HepG2 (cell line): ENCODE measurements around the gene TJAP1. TPM values are rescaled to one million over a fixed set of nuclear protein-coding genes. Genes with fewer than 3 reads are reported as not detected.

Experiments used
- GABPB1 ChIP-seq: IDR thresholded peaks from 2 replicates; pipeline ENCODE4 v1.6.1; 2016; ENCODE audit warnings: mild to moderate bottlenecking, missing genetic modification reagents, moderate library complexity, missing compliant biosample characterization
- HOXD1 ChIP-seq: sonication (generic); formaldehyde crosslinking; IDR thresholded peaks from 2 replicates; pipeline ENCODE4 v1.5.0; 2020; ENCODE audit warnings: missing genetic modification reagents
- IKZF4 ChIP-seq: sonication (generic); formaldehyde crosslinking; IDR thresholded peaks from 2 replicates; pipeline ENCODE4 v1.5.1; 2020; ENCODE audit warnings: borderline replicate concordance, mild to moderate bottlenecking, low read depth, missing genetic modification reagents; ENCODE audit errors: not compliant biosample characterization
- KLF9 ChIP-seq: IDR thresholded peaks from 2 replicates; pipeline ENCODE4 v1.6.1; 2016; ENCODE audit warnings: low read depth
- TARDBP ChIP-seq: sonication (generic); formaldehyde crosslinking; IDR thresholded peaks from 2 replicates; pipeline ENCODE4 v1.8.0; 2022; ENCODE audit warnings: mild to moderate bottlenecking, missing genetic modification reagents
- TSC22D2 ChIP-seq: sonication (generic); formaldehyde crosslinking; IDR thresholded peaks from 2 replicates; pipeline ENCODE4 v1.5.1; 2020; ENCODE audit warnings: missing genetic modification reagents, mild to moderate bottlenecking, borderline replicate concordance
- U2AF2 ChIP-seq: fragments of 200-400 bp; formaldehyde crosslinking; IDR thresholded peaks from 2 replicates; pipeline ENCODE4 v1.6.1; 2017; ENCODE audit warnings: low read depth, mild to moderate bottlenecking, low read length
- ZFP41 ChIP-seq: sonication (generic); formaldehyde crosslinking; IDR thresholded peaks from 2 replicates; pipeline ENCODE4 v1.4.0; 2020; ENCODE audit warnings: mild to moderate bottlenecking, missing genetic modification reagents, borderline replicate concordance
- ZFYVE20 ChIP-seq: sonication (generic); formaldehyde crosslinking; IDR thresholded peaks from 2 replicates; pipeline ENCODE4 v1.8.0; 2023; ENCODE audit warnings: low read depth, mild to moderate bottlenecking, moderate library complexity, missing genetic modification reagents, borderline replicate concordance
- ZNF446 ChIP-seq: sonication (generic); formaldehyde crosslinking; IDR thresholded peaks from 2 replicates; pipeline ENCODE4 v1.5.0; 2020; ENCODE audit warnings: mild to moderate bottlenecking, missing genetic modification reagents
- ZNF547 ChIP-seq: sonication (generic); formaldehyde crosslinking; IDR thresholded peaks from 2 replicates; pipeline ENCODE4 v1.5.1; 2020; ENCODE audit warnings: mild to moderate bottlenecking, missing genetic modification reagents
- ZNF572 ChIP-seq: sonication (generic); formaldehyde crosslinking; IDR thresholded peaks from 2 replicates; pipeline ENCODE4 v1.5.1; 2020; ENCODE audit warnings: mild to moderate bottlenecking, missing genetic modification reagents
- ZNF691 ChIP-seq: sonication (generic); formaldehyde crosslinking; IDR thresholded peaks from 2 replicates; pipeline ENCODE4 v1.4.0; 2020; ENCODE audit warnings: missing genetic modification reagents, low read depth, mild to moderate bottlenecking, borderline replicate concordance
- ZNF713 ChIP-seq: sonication (generic); formaldehyde crosslinking; IDR thresholded peaks from 2 replicates; pipeline ENCODE4 v1.4.0; 2020; ENCODE audit warnings: mild to moderate bottlenecking, missing genetic modification reagents
- polyA plus RNA-seq, 8 experiments: library from polyadenylated mRNA; depleted of rRNA in 3 of 8; stranded (reverse) in 7 of 8; unstranded in 1 of 8; fragments of >200 nt; fragmentation: Illumina TruSeq in 4 of 8; extraction: Trizol in 4 of 8; gene quantifications; 2 replicates each; pipeline versions ENCODE4 v1.2.1 to v1.2.3, GENCODE V29; 2011 to 2016; ENCODE audit warnings: low read depth in 4 of 8, missing spikeins in 1 of 8, mixed read lengths in 1 of 8; ENCODE audit not compliant: insufficient read depth in 1 of 8
- total RNA-seq, 5 experiments: library from RNA; depleted of rRNA; stranded (reverse); fragments of >200 nt; fragmentation: Illumina TruSeq; extraction: Trizol; gene quantifications; 2 replicates each; pipeline ENCODE4 v1.2.3, GENCODE V29; 2016; ENCODE audit warnings: low read depth in 1 of 5
- TF ChIP-seq, protein P1 (sequence below): sonication (generic); formaldehyde crosslinking; IDR thresholded peaks from 2 replicates; pipeline ENCODE4 v1.4.0; 2020; ENCODE audit warnings: mild to moderate bottlenecking, missing genetic modification reagents
- TF ChIP-seq, protein P2 (sequence below): IDR thresholded peaks from 2 replicates; pipeline ENCODE4 v1.6.1; 2016; ENCODE audit warnings: missing biosample characterization, missing genetic modification reagents, low read depth
- TF ChIP-seq, protein P3 (sequence below): sonication (generic); formaldehyde crosslinking; IDR thresholded peaks from 2 replicates; pipeline ENCODE4 v1.5.0; 2020; ENCODE audit warnings: mild to moderate bottlenecking, low read depth, missing genetic modification reagents, borderline replicate concordance

Gene TJAP1
- total and polyA plus RNA-seq, 2 of the 13 experiments (the other 11 are each of a cell fraction or from before 2014, with no cell fraction given): 15.7 to 41.6 TPM

DNA sequence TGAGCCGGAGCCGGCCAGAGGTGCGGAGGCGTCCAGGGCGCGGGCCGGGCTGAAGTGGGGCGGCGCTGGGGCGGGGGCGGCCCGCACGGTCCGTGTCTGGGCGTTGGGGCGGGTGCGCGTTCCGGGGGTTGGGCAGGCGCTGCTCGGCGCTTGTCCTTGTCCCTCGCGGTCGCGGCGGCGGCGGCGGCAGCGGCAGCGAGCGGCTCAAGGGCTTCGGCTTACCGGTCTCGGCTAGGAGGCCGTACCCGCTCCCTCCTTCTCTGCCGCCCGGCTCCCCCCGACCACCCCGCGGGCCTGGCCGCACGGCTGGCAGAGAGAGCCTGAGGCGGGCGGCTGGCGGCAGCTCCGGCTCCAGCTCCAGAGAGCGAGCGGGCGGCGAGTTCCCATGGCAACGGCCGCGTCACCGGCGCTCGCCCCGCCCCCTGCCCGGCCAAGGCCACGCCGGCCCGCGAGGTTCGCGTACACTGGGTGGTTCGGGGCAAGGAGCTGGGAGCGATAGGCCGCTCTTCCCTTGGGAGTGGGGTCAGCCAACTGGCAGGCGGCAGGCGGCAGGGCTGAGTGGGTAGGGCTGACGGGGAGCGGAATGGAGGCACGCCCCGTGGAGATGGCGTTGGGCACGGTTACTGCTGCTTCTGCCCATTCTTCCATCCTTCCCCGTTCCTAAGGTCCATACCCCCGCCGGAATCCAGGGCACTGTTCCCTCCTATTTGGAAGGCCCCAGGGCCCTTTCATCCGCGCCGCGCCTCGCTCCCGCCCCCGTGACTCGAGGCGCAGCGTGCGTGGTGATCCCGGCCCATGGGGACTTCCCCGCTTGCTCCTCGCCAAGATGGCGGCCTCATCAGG lies 32.8 kb downstream of the TJAP1 start, which contains the start of gene LRRC73 (continued):
- TF ChIP-seq ZNF547 (CRISPR knock-in tag) (no peak; the same call in 1 of the 2 replicates), ZNF572 (0 out of 2 replicates have a peak, but pooled peaks have one; percentile 24), TARDBP (CRISPR knock-in tag) (0 out of 2 replicates have a peak, but pooled peaks have one; percentile 50), ZFYVE20 (CRISPR knock-in tag) (no peak), IKZF4 (CRISPR knock-in tag) (peak; percentile 76), HOXD1 (CRISPR knock-in tag) (no peak; the same call in 1 of the 2 replicates), KLF9 (CRISPR knock-in tag) (no peak), ZNF446 (CRISPR knock-in tag) (peak; percentile 85; the same call in 1 of the 2 replicates), ZNF691 (CRISPR knock-in tag) (peak; percentile 82), U2AF2 (0 out of 2 replicates have a peak, but pooled peaks have one; percentile 74), ZFP41 (CRISPR knock-in tag) (no peak), ZNF713 (CRISPR knock-in tag) (peak; percentile 75; the same call in 1 of the 2 replicates), TSC22D2 (CRISPR knock-in tag) (peak; percentile 29; the same call in 1 of the 2 replicates), GABPB1 (0 out of 2 replicates have a peak, but pooled peaks have one; percentile 62)
- TF ChIP-seq, protein P1, sequence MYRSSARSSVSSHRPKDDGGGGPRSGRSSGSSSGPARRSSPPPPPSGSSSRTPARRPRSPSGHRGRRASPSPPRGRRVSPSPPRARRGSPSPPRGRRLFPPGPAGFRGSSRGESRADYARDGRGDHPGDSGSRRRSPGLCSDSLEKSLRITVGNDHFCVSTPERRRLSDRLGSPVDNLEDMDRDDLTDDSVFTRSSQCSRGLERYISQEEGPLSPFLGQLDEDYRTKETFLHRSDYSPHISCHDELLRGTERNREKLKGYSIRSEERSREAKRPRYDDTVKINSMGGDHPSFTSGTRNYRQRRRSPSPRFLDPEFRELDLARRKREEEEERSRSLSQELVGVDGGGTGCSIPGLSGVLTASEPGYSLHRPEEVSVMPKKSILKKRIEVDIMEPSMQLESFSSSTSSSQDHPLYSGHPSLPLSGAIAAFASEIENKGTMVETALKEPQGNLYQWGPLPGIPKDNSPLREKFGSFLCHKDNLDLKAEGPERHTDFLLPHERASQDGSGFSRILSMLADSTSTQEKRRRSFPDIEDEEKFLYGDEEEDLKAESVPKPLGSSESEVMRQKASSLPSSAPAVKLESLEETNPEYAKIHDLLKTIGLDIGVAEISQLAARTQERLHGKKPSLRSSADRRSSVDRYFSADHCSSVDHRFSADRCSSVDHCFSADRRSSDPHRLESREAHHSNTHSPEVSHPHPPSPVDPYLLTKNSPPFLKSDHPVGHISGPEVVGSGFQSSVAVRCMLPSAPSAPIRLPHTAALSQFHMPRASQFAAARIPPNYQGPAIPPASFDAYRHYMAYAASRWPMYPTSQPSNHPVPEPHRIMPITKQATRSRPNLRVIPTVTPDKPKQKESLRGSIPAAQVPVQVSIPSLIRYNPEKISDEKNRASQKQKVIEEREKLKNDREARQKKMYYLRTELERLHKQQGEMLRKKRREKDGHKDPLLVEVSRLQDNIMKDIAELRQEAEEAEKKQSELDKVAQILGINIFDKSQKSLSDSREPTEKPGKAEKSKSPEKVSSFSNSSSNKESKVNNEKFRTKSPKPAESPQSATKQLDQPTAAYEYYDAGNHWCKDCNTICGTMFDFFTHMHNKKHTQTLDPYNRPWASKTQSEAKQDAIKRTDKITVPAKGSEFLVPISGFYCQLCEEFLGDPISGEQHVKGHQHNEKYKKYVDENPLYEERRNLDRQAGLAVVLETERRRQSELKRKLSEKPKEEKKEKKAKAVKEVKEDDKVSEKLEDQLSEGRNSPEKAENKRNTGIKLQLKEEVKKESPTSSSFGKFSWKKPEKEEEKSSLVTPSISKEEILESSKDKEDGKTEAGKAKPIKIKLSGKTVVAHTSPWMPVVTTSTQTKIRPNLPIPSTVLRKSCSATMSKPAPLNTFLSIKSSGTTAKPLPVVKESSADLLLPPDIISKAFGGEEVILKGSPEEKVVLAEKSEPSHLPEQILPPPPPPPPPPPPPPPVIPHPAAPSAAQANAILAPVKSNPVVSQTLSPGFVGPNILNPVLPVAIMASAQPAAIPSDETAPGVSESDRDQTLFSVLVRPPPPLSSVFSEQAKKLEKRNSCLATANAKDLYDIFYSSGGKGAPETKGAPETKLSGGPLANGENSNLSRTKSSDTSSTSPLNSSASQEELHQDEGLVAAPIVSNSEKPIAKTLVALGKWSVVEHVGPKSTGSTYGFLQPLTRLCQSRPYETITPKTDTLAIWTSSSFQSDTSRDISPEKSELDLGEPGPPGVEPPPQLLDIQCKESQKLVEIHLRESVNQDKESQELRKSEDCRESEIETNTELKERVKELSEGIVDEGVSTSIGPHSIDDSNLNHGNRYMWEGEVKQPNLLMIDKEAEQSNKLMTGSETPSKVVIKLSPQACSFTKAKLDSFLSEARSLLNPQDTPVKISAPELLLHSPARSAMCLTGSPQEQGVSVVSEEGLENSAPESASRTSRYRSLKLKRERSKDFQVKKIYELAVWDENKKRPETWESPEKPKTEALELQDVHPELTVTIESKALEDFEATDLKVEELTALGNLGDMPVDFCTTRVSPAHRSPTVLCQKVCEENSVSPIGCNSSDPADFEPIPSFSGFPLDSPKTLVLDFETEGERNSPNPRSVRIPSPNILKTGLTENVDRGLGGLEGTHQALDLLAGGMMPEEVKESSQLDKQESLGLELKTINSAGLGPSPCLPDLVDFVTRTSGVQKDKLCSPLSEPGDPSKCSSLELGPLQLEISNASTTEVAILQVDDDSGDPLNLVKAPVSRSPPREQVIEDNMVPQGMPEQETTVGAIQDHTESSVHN (CRISPR knock-in tag): peak; percentile 94
- TF ChIP-seq, protein P2, sequence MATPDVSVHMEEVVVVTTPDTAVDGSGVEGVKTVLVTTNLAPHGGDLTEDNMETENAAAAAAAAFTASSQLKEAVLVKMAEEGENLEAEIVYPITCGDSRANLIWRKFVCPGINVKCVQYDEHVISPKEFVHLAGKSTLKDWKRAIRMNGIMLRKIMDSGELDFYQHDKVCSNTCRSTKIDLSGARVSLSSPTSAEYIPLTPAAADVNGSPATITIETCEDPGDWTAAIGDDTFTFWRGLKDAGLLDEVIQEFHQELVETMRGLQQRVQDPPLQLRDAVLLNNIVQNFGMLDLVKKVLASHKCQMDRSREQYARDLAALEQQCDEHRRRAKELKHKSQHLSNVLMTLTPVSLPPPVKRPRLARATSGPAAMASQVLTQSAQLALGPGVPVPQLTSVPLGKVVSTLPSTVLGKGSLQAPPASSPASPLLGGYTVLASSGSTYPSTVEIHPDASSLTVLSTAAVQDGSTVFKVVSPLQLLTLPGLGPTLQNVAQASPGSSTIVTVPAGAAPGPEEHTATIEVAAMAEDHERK (CRISPR knock-in tag): no peak
- TF ChIP-seq, protein P3, sequence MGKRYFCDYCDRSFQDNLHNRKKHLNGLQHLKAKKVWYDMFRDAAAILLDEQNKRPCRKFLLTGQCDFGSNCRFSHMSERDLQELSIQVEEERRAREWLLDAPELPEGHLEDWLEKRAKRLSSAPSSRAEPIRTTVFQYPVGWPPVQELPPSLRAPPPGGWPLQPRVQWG: no peak
